CD4-positive, alpha-beta T cell treated with Interleukin-21 for 1 hour (primary cell): Measurements from ENCODE around the gene FYN.
"Not testable (repeated sequence)": the region's sequence is repeated elsewhere in the genome, so short reads cannot be mapped to it uniquely, and the experiment has no call there.

ENCODE experiments used
- DNase-seq: peaks from one replicate; pipeline ENCODE4 v3.0.0-alpha.2; 2020

FYN gene

DNA sequence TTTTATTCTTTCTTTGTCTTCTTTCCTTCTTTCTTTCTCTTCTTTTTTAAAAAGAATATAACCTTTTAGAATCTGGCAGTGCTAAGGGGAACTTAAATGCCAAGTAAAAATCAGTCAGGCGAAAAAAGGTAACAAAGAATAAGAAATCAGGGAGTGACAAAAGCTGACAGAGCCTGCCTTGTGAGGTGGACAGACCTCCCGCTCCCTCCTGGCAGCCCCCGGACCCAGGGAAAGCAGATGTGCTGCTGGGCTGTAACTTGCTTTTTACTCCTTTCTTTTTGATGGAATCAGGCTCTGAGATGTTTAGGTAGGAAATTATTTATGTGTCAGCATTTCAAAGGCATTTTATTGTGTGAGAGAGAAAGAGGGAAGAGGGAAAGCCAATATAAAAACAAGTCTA is 172.1 kb downstream of the FYN start:
- DNase-seq = no peak

DNA sequence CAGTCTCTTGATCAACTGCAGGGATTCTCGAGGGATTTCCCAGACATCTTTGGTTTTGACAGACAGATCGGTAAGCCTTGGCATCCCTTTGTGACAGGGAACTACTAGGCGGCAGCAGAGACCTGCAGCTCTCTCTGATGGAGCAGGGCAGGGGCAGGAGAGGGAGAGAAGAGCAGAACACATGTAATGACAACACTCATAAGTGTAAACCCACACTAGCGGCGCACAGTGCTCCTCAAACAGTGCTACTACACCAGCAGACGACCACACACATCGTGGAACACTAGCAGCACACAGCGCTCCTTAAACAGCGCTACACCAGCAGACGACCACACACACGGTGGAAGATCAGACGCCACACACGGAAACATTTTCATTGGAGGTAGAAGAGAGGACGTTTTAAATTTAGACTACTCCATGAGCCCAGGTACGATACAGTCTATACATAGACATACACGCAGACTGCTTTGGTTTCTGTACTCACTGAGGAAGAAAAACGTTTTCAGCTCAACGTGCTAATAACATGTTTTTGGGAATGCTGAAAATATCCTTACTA is 173.0 kb downstream of the FYN start:
- DNase-seq = no peak

DNA sequence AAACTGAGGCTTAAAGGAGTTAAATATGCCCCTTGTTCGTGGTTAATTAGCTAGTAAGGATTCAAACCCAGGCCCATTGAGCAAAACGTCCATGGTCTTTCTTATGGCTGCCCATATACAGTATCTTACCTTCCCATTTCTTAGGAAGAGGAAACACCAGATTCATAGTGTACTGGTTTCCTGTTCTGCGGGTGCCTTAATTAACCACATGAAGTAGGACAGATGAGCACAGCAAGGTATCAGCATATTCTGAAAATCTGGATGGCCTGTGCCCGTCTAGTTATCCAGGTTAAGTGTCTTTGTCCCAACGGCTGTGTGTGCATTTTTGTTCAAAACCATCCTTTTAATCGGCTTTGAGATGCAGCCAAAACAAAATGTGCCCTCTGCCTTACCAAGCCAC is 174.1 kb downstream of the FYN start:
- no peak for DNase-seq

DNA sequence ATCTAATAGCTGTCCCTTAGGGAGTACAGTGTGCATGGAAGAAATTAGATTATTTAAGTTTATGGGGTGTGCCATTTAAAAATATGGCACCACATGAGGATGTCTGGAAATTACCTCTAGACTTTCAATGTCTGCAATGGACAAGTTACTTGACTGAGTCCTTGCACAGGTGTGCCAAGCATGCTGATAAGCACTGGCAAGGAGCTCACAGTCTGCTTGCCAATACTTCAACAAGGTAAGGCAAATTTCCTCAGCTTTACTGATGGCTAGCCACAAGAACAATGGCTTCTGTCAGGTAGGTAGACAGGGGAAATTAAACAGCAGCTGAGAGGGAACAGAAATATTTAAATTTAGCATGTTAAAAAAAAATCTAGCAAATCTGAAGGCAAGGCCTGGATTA is 176.4 kb downstream of the FYN start:
- no peak for DNase-seq

DNA sequence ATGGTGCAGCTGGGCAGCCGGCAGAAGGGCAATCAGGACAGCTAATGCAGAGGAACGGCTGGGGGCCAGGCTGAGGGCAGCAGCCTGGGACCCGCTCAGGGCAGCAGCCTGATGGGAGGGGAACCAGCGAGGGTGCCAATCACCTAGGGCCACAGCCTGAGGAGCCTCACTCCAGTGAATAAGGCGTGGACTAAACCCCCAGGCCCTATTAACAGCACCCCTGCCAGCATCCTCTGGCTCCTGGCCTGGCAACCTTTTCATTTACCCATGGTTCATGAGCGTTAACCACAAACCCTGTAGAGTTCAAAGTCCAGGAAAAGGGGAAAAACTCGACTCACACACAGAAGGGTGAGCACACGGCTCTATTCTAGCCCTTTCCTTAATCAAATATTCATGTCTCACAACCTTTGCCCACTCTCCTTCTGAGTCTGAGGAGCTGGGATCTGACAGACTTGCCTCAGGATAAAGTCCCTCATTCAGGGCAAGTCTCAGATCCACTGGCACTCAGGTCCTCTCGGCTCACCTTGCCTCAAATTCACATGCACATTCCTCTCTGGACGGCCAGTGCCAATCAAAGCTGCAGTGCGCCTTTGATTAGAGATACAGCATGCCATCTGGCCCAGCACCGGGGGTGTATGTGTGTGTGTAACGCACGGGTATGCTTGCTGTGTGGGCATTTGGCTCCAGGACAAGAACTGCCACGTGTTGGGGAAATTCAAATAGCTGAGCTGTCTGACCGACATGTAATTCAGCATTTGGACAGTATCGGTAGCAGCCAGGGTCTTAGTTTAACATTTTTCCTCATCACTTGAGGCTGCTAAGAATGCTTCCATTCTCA is 180.7 kb downstream of the FYN start:
- no peak for DNase-seq

DNA sequence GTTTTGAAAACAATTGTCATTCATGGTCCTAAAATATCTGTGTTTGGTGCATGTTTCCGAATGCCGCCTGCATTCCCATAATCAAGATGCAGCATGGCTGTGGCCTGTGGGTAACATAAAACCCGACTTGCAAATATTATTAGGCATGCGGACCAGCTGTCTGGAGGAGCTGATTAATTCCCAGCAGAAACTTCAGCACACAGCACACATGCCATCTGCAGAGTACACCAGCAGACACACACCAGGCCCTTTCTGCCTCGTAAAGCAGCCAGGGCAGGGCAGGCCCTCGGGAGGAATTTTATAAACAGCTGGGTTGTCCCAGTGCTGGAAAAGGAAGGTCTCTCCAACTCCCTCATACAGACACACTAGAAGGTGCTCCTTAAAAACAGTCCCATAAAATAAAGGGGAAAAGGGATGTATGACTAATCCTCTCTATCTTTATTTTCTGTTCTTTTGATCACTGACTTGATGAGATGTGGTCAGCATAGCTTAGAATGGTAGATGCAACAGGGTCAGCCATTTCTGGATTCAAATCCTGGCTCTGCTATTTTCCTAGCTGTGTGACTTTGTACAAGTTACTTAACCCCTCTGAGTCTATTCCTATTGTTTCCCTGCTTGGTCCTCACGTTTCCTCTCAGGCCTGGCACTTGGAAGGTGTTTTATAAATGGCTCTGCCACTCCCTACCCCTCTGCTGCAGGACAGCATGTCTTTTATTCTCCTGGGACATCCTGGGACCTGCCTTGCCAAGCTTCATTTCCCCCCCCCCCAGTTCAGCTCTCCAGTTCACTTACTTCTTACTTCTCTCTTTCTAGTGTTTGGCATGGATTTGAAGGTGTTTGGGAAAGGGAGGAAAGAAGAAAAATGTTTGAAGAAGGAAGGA is 181.7 kb downstream of the FYN start:
- no peak for DNase-seq

DNA sequence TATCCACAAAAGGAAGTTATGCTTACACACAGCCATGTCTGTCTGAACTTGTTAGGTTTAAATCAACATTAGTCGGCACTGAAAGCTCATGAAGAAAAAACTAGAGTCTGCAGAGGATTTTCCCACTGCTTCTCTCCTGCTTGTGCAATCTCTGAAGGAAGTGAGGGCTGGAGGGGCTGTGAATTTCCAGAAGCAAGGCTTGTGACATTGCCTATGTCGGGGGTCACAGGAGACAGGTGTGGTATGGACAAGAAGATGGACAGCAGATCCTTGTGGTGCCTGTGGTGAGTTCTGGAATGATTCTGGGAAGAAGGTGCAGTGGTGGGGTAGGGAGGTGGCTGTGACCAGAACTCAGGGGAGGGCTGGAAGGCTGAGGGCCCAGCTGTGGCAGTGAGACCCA is 183.3 kb downstream of the FYN start:
- DNase-seq = no peak

DNA sequence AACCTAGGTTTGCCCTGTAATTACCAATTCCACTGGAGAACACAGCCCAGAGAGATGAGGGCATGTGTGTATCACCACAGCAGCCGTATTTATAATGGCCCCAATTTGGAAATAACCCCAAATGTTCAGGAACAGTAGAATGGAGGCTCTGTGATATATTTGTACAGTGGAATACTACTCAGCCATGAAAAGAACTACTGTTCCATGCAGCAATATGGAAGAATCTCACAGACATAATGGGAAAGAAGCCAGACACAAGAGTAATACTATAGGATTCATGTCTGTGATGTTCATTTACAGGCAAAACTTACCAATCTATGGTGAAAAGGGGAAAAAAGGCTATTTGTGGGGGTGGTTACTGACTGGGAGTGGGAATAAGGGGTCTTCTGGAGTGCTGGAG is 183.8 kb downstream of the FYN start:
- no peak for DNase-seq

DNA sequence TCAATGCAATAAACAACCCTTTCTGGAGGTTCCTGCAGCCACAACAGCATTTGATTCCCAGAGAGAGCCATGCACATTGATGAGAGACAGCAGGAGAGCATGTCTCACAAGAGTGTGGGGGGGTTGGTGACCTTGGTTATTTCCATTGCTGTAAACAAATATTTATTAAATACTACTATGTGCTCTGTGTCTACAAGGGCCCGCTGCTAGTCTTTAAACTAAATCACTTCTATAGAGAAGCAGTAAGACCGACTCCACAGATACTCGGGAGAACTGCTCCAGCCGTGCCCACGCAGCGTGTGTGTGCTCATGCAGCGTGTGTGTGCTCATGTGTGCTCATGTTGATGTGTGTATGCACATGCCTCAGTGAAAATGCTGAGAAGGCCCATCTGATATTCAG is 184.9 kb downstream of the FYN start:
- DNase-seq = no peak

DNA sequence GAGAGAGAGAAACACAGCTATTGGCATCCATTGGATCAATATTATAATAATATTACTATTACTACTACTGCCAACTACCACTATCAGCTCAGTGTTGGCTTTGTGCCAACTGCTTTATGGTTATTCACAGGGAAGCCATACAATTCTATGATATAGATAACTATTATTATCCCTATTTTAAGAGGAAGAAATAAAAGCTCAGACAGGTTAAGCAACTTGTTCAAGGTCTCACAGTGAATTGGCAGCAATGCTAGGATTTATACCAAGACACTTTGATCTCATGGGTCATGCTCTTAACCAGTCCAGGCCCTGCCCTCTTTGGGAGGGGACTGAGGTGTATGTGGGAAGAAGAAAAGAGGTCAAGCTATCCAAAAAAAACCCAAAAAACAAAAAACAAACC is 185.6 kb downstream of the FYN start:
- no peak for DNase-seq

DNA sequence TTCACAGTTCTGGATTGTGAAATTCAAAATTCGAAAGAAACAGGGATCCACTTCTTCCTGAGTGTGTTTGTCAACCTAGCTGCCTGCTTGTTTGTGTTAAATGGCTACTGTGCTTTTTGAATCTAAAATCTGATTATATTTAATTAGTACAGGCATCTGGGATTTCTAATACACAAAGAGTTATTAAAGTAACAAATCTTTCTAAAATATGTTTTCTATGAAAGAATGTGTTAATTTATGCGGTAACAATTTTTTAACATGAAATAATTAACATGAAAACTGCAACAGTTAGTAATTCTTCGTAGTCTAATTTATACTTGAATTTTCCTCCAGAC is 186.4 kb downstream of the FYN start:
- DNase-seq = no peak

DNA sequence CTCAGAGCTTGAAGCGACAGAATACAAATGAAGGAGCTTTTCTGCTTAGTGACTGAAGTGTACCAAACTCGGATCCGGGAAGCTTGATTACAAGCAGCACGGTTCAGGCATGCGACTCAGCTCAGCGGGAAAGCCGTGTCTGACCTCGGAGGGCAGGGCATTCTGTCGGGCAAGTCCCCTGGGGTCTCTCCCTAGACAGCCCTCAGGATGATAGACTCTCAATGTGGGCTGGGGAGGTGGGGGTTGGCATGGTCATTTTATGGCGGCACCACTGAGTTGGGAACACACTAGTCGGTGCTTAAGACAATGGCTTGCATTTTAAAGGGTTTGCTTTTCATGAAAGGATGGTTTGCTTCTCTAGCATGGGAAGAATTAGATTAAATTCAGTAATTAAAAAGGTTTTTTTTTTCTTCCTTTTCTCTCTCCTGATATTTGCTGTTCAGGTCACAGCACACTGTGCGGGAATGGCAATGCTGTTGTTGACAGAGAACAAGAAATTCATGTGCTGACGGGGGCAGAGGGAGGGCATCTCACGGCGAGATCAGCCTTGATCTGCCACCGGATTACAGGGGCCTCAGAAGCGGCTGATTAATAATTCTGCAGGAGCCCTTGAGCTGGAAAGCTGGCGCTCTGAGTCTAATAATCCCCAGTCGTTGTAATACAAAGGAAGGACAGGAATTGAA is 186.9 kb downstream of the FYN start:
- no peak for DNase-seq

DNA sequence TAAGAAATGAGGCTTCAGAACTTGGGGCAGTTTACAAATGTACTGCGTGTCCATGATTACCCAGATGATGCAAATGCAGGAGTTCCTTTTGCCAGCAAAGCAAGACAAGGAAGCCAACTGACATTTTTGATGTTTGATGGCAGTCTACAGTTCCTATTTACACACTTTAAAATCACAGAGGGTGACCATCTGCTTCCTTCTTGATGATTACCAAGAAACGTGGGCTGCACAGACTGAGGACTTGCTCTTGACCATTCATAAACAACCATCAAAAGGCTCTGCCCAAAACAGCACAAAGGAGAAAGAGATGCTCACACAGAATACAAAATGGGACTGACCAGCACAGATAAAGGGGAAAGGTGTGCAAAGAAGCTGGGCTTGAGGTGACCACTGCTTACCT is 187.7 kb downstream of the FYN start:
- no peak for DNase-seq

DNA sequence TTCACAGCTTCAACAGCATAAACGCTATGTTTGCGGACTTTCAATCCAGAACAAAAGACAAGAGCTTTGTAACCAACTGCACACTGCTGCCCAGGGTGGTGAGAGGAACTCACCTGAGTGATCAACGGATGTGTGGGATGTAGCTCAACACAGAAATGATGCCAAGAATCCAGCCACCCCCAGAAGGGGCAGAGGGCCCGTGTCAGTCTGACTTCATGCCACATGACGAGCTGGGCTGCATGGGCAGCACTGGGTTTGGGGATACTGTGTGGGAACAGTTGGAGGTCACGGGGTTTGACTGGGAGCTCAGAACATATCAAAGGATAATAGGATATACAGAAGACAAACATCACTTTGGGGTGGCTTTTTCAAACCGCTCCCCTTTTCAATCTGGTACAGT is 188.2 kb downstream of the FYN start:
- DNase-seq = no peak

DNA sequence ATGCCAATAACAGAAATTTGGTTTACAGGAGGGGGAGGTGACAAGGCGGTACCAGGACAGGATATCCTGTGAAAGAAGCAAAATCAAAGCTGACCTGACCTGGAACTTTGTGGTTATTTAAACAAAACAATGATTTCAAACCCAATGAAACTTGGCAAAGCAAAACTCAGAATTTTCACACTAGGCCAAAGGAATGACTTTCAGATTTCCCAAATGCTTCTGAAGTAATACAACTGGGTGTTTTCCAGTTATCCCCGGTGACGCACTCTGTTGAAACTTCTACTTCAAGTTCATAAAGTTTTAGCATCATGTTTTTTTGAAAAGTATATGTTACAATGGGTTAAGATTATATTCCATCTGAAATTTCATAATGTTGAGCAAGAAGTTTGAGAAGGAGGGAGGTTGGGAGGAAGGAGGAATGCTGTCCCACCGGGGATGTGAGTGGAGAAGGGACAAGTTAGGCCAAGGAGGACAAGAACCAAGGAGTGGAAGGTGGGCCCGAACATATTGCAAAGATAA is 189.4 kb downstream of the FYN start:
- peak; percentile 28 for DNase-seq

DNA sequence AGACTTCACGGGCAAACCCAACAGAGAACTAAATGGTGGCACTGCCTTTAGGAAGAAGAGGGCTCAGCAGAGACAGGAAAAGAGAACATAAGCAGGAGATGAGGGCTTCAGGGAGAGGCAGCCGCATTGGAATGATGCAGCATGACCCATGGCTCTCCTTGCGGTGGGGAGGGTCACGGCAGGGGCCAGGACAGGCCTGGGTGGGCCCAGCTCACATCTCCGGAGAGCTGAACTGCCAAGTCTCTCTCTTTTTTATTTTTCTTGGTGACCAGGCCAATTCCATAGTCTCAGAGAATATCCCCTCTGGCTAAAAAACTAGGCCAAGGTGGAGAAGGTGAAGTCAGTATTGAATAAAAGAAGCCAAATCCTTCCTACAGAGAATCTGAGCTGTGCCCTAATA is 190.1 kb downstream of the FYN start:
- no peak for DNase-seq

DNA sequence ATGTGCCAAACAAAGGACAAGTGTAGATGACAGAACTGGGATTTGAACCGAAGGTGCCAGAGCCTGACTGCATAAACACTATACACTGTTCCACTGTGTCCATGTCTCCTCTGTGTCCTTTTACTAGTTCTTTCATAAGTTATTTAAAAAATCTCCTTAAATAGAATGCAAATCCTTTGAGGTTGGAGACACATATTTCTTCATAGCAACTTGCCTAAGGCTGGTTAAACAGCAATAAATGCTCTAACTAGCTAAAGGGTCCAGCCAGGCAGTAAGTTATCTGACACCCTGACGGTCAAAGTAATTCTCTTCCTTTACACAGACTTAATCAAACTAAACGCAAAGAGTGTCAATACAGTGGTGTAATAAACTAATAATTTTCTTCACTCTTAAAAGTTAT is 191.4 kb downstream of the FYN start:
- no peak for DNase-seq

DNA sequence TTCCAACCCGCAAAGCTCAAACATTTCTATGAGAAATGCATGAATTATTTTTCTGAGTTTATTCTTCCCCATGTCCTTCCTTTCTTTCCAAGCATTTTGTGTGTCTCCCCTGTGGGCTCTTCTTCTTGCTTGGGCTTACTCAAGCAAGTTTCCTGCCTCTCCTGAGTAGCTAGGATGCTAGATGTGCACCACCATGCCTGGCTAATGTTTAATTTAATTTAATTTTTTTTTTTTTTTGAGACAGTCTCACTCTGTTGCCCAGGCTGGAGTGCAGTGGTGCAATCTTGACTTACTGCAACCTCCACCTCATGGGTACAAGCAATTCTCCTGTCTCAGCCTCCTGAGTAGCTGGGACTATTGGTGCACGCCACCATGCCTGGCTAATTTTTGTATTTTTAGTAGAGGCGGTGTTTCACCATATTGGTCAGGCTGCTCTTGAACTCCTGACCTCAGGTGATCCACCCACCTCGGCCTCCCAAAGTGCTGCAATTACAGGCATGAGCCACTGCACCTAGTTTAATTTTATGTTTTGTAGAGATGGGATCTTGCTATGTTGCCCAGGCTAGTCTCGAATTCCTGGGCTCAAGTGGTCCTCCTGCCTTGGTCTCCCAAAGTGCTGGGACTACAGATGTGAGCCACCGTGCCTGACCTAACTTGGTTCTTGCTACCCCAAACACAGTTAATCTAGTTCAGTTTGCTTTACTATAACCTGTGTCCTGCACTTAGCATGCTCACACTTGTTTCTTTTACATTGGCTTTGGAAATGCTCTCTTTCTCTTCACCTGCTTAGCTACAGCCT is 192.2 kb downstream of the FYN start:
- DNase-seq = not testable (repeated sequence)

DNA sequence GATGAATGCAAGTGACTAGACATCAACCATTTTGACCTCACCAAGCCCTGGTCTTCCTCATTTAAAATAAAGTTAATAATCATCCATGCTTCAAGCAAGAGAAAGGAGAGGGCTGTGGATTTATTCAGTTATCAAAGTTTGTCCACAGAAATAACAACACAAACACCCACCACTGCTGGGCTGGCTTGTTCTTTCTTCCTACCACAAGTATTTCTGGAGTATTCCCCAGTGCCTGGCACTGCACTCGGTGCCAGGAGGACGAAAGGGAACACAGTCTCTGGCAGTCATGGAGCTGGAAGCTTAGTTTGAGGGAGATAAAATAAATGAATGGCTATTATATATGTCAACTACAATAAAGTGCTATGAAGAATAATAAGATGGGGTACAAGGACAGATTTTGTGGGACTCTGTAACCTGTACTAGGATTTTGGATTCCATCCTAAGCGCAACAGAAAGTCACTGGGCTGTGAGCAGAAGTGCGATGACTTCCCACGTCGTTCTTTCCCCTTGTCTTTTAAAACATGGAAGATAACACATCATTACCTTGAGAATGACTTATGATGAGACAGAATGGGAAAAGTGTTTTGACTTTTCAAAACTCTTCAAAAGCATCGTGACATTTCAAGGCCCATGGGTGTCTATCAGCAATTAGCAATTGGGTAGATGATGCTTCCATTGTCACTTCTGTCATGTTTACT is 193.1 kb downstream of the FYN start:
- DNase-seq = no peak

DNA sequence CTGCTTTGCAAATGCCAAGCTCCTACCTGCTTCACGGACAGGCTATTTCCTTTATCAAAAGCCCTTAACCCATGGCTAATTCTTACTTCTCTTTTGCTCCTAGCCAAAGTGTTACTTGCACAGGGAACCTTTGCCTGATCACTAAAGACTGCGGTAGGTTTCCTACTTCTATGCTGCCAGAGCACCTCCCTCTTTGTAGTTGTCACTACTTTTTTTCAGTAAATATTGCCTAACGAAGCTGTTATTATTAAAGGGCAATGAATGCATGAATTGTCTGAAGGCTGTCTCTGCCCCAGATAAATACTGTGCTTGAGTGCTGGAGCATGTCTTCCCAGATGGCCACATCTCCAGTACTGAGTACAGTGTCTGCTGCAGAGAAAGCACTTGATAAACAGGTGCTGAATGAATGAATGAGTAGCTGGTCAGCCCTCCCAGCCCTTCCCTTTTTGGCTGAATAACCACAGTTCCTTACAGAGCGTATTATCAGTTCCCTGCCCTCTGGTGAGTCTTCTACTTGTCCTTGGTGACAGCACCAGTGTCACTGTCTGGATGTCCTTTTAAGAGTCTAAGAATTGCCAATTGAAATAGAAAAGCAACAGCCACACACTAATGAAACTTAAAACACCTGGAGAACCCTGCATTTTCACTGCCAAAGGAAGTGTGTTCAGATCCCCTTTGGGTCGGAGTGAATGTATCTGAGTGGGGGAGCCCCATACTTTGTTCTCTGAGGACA is 194.0 kb downstream of the FYN start:
- no peak for DNase-seq
